ENCODE data around the gene NFASC.

Gene NFASC

GRCh38 chr1:205041998-205042910 is 171.6 kb downstream of the NFASC start:
- no peak for DNase-seq (ENCODE audit: low read depth)

- no peak for DNase-seq (ENCODE audit: low read depth)
These were observed 172.5 kb downstream of the NFASC start, which contains the start of gene CNTN2 for GRCh38 chr1:205042911-205043806. CNTN2 (plus strand) TSS chr1:205043212; CDS start chr1:205053186, 9,974 bp downstream.

DNA sequence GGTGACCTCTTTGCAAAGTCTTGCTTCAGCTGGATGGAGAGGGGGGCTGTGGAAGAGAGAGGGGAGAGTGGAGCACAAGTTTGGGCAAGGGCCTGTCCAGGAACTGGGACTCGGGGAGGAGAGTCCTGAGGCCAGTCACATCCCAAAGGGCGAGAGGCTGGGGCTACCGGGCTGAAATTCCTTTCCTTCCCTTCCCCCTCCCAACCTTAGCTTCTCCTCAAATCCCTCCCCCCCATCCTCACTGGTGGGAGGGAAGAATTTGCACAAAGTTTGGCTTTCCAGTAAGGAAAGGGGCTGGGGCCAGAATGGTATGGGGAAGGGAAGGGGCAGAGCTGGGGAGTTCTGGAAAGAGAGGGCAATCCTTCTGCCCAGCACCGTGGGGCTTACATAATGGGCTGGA is 173.2 kb downstream of the NFASC start:
- DNase-seq (ENCODE audit: low read depth) = no peak

- no peak for DNase-seq (ENCODE audit: low read depth)
These were observed 174.1 kb downstream of the NFASC start for GRCh38 chr1:205044741-205045140.

- DNase-seq (ENCODE audit: low read depth) = no peak
These were observed 174.5 kb downstream of the NFASC start for GRCh38 chr1:205045146-205045545.

DNA sequence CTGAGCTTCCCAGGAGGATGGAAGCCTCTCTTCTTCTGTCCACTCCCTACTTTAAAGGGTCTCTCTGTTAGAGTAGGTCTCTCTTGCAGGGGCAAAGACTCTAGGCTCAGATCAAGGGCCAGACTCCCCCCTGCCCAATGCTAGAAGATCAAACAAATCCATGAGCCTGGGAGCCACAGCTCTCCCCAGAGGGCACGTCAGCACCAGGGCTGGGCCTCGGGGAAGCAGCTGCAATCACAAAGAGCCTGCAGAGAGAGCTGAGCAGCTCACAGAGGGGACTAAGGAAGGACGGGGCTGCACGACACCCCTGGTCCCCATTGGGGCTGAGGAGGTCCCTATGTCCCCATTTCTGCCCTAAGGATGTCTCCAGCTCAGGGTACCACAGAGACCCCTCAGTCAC is 176.2 kb downstream of the NFASC start:
- no peak for DNase-seq (ENCODE audit: low read depth)

- DNase-seq (ENCODE audit: low read depth) = no peak
These were observed 177.1 kb downstream of the NFASC start for GRCh38 chr1:205047764-205048231.

DNA sequence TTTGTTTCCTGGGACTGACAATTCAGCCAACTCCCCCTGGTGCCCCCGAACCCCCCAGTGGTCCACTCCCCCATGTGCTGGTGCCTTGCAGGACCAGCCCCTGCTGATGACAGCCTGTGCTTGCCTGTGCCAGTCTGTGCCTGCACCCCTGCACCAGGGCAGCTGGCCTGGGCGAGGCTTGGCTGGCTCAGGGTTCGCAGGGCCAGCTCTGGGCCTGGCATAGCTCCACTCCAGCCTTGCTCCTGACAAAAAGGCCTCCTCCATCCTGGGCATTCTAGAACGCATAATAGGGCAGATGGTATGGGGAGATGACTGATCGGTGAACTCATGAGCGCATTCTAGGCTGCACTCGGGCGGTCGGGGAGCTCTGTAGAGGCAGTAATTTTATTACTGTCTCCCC is 177.7 kb downstream of the NFASC start:
- DNase-seq (ENCODE audit: low read depth) = no peak

GRCh38 chr1:205049479-205049878 is 178.8 kb downstream of the NFASC start:
- DNase-seq (ENCODE audit: low read depth) = no peak

DNA sequence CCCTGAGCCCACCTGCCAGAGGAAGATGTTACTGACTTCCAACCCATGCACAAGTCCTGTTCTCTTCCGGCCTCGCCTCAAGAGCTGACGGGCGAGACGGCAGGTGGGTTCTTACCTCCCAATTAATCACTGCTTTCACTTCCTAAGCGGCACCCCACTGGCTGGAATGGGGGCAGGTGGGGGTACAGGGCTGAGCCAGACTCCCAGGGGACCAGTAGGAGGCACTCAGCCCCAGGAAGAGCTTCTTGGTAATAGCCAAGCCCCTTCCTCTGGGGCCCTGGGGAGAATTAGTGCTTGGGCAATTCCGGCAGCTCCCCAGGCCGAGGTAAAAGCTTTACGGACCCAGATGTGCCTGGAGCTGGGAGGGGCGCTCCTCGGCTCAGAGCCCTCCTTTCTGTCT is 182.0 kb downstream of the NFASC start:
- no peak for DNase-seq (ENCODE audit: low read depth)

- no peak for DNase-seq (ENCODE audit: low read depth)
These were observed 182.6 kb downstream of the NFASC start for GRCh38 chr1:205053296-205053695.

DNA sequence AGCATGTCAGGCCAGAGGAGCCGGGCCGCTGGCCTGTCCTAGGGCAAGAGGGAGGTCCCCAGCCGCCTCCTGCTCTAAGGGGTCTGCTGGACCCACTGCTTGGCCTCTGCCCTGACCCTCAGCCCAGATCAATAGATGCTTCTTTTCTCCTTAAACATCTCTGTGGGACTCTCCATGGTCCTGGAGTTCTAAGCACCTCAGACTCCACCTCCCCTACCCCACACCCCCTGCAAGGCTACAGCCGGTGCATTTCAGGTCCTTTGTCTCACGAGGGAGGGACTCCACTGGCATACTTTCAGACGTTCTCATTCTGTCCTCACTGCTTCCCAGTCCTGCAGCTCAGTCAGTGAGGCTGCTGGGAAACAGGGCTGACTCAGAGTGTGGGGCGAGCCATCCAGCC is 183.4 kb downstream of the NFASC start:
- DNase-seq (ENCODE audit: low read depth) = no peak

DNA sequence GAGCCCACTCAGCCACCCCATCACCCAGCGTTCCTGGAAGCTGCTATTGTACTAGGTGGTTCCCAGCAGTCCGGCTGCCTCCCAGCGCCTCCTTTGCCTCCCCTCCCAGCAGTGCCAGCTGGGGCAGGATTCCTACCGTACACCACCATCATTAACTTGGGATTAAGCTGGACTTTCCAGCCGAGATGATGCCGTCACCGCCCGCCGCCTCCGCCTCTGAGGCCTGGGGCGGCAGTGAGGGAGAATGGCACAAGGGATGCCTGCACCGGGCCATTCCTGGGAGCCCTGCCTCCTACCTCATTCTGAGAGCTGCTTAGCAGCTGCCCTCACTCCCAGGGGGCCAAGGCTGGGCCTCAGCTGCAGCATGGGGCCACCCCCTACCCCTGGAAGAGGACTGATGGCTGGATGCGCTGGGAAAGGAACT is 185.5 kb downstream of the NFASC start:
- no peak for DNase-seq (ENCODE audit: low read depth)

DNA sequence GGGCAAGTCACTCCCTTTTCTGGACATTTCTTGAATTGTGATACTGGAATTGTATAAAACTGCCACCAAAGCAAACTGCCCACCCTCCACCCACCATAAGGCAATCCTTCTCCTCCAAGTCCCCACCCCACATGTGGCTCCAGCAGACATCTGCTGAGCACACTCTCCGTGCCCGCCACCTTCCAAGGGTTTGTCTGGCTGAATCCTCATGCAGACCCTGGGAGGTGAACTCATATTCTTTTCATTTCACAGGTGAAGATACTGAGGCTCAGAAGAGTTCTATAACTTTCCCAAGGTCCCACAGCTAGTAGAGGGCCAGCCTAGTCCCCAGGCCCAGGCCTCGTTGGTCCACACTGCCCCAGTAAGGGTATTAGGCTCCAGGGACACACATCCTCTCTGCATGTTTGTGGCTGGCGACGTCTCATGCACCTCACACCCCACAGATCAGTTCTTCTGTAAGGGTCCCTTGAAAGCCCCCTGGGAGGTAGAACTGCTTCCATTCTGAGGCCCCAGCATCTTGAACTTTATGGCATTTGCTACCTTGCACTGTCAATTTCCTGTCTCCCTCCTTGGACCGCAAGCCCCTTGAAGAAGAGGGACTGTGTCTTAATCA is 186.4 kb downstream of the NFASC start:
- DNase-seq (ENCODE audit: low read depth) = no peak

GRCh38 chr1:205057808-205058575 is 187.3 kb downstream of the NFASC start:
- DNase-seq (ENCODE audit: low read depth) = no peak

DNA sequence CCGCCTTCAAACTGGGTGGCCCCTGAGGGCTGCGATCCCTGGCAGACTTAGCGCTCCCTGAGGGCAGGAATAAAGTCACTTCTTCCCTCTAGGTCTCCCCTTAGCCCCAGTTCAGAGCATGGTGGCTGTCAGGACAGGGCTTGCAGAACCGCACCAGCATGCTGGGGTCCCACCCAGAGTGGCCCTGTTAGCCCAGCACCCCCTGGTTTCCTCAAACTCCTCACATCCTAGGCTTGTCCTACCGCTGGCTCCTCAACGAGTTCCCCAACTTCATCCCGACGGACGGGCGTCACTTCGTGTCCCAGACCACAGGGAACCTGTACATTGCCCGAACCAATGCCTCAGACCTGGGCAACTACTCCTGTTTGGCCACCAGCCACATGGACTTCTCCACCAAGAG is 188.2 kb downstream of the NFASC start:
- no peak for DNase-seq (ENCODE audit: low read depth)

- no peak for DNase-seq (ENCODE audit: low read depth)
These were observed 189.0 kb downstream of the NFASC start for GRCh38 chr1:205059660-205060059.

- no peak for DNase-seq (ENCODE audit: low read depth)
These were observed 190.1 kb downstream of the NFASC start for GRCh38 chr1:205060746-205061145.

DNA sequence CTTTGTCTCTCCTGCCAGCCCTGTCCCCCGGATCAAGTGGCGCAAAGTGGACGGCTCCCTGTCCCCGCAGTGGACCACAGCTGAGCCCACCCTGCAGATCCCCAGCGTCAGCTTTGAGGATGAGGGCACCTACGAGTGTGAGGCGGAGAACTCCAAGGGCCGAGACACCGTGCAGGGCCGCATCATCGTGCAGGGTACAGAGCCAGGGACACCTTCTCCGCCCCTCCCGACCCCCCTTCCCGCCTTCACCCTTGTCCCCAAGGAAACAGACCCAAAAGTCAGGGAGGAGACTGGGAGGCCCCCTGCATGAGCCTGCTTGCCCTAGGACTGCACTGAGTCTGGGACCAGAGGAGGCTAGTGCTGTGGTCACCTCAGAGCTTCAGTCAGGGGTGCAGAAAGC is 190.6 kb downstream of the NFASC start:
- DNase-seq (ENCODE audit: low read depth) = no peak

DNA sequence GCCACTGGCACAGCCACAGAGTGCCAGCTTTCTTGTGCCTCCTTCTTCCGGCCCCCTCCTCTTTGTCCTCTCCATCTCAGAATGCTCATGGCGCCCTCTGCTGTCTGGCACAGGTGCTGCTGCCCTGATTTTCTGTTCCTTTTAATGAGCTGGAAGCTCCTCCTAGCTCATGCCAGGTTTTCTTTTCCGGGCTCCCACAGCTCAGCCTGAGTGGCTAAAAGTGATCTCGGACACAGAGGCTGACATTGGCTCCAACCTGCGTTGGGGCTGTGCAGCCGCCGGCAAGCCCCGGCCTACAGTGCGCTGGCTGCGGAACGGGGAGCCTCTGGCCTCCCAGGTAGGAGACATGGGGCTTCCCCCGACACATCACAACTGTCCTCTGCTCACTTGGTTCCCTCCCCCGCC is 191.0 kb downstream of the NFASC start:
- no peak for DNase-seq (ENCODE audit: low read depth)

- no peak for DNase-seq (ENCODE audit: low read depth)
These were observed 191.7 kb downstream of the NFASC start for GRCh38 chr1:205062319-205062718.

- DNase-seq (ENCODE audit: low read depth) = no peak
These were observed 192.2 kb downstream of the NFASC start for GRCh38 chr1:205062895-205063294.
